NCI-H1694 (cell line): ENCODE measurements around the gene CACNA1C.

Source experiments
- DNase-seq: peaks from one replicate; lab custom pipeline; 2025; lab: John Stamatoyannopoulos, UW

CACNA1C gene

DNA sequence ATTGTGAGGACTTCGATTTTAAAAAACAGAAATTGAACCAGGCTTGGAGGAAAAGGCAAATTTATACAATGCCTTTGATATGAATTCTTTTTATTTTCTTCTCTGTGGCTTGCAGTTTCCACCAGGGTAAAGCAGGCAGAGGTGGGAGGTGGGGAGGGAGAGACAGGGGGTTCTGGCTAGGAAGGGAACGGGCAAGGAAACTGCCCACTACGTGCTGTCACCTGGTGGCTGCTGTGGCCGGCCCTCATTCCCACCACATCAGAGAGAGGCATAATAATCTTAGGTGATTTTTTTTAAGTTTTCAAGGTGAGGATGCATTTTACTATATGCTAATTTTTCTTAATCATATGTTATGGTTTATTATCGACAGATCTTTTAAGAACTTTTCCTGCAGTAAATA lies 145.8 kb downstream of the CACNA1C start:
- no peak for DNase-seq

DNA sequence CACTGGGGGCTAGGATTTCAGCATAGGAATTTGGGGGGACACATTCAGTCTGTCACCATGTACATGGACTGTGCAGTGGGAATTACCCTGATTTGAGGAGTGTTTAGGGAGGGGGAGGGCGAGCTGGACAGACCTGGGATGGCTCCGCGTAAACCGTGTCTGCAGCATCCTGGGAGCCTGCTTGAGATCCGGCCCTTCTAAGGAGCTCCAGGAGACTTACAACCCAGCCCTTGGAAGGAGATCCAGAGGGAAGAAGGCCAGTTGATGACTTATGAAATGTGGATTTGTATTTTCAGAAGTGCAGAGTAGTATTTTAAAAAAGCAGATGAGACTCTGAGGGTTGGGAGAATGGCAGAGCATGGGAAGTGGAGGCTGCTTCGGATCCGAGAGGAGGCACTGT lies 153.2 kb downstream of the CACNA1C start:
- DNase-seq = no peak

DNA sequence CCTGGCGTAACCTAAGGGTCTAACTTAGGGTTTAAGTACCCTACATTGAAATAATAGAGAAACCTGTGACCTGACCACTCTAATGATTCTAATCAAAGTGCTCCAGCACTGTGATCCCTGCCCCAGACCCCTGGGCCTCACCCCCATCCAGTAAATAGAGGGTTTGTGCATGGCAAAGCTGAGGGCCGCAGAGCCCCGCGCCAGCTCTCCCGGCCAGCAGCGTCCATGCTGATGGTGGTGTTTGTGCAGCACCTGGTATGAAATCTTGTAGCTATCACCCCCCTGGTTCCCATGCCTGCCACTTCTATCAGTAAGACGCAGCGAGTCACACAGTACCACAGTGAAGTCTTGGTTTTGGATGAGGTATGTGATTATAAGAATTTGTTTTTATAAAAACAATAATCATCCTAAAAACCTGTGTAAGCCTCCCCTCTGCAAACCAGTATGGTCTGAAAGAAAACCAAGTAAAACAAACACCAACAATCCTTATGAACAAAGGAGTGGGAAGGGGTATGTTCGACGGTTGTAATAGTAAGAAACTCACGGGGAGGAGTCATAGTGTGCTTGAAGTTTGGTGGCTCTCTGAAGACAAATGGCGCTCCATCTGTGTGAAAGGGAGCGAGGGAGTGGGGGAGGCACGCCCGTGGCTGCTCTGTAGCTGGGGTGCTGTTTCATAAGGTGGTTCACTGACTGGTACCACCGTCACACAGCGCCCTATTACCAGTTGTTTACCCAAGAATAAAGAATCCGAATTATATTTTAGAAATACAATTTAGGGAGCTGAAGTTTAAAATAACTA lies 156.2 kb downstream of the CACNA1C start:
- no peak for DNase-seq

DNA sequence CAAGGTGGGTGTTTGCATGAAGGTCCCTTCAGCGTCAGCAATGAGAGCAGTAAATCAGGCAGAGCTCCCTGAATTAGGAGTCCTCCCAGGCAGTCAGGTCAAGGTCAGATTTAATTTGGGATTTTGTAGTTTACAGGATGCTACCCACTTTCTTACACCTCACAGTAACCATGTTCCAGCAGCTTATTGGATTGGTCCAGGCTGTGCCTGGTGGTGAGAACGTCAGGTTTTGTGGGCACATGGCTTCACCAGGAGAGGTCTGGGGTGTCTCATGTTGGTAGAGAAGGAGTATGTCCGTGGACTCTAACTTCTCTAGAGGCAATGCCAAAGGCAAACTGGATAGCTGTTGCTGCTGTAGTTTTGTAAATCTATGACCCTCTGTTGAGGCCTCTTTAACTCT lies 158.3 kb downstream of the CACNA1C start:
- DNase-seq = no peak

DNA sequence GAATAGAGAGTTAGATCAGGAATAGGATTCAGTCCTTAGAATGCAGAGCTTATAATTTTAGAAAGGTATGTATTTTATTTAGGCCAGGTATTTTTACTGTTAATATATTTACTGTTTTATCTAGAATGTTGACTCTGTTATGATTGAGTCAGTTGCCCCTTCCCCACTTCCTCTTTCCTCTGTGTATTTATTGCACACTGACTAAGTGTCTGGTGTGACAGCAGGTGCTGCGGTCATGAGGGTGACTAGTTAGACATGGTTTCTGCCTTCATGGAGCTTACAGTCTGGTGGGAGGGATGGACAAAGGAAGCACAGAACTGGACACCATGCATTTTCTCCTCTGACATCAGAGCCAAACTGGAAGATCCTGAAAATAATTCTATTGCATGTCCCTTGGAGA lies 159.8 kb downstream of the CACNA1C start:
- no peak for DNase-seq

DNA sequence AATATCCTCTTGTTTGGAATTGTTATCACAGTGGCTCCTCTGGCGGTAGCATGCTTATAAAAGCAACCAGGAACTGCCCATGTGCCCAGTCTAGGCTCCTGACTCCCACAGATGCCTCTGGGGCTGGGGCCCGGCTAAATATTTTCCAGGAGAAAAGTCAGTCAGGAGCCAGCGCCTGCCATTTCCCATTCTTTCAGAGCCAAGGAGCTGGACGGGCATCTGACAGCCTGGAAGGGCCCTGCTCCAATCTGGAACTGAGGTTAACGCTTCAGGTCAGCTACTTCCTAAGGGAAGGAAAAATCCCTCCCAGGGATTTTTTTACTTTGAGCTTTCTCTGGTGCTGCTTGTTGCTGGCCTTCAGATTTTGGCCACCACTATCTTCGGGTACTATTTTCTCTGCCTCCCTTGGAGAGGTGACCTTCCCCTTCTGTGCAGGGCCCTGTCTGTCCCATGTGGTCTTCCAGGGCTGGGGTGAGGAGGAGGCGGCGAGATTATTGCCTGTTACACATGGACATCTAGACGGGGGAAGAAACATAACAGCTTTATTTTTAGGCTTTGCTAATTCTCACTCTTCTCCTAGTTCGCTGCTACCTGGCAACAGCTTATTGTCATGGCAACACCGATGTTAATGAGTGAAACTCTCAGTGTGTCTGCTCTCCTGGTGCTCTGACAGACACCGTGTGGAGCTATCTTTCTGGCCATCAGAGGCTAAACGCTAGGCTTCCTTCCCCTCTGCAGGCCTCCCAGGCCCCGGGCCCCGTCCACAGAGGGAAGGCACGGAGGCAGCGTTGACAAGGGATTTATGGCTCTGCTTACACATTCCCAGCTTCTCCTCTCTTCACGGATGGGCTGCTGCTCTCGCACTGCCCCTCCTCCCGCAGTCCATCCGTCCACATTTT lies 160.4 kb downstream of the CACNA1C start:
- DNase-seq = peak; percentile 17

DNA sequence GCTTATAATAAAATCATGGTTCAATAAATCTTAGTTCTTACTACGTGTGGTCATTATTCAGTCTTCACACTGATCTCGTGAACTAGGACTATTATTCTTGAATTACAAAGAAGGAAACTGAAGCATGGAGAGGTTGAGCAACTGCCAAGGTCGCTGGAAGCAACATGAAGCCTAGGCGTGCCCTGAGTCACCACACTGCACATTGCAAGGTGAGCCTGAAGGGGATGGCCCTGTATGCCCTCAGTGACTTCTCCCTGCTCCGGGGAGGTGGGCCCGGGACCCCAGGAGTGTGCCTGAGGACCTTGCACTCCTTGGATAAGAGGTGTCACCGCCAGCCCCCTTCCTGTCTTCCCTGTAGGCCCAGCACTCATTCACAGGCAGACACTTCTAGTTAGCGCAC lies 161.6 kb downstream of the CACNA1C start:
- no peak for DNase-seq

DNA sequence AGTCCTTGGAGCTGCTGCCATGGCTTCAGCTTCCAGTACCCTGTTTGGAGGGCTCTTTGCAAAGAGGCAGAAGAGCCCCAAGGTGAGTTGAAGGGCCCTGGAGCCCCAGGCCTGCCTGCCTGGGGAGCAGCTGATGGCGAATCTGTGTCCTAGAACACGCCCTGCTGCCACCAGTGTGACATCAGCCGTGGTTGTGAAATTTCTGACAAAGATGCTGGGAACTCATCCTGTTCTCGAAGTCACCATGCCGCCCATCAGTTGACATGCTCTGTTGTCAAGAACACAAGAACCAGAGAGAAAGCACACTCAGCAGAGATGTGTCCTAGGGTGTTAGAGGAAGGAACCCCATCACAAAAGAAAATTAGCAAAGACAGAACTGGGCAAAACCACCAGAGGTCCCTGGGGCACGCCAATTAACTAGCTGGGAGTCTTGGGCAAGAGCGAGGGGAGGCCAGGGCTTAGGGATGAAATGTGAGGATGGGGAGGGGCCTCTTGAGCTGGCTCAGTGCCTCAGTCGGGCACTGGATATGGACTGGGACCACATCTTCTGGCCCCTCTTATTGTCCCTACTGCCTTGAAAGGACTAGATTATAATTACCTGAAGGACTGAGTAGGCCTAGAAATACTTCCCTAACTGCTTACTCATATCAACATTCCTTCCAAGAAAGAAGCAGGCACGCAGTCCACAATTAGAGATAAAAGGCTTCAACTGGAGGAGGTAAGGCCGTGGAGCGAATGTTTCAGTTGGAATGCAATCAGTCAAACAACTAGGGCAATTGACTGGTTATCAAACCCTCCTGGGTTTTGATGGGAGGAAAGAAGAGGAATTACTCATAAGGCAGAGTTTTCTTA lies 163.1 kb downstream of the CACNA1C start:
- no peak for DNase-seq

DNA sequence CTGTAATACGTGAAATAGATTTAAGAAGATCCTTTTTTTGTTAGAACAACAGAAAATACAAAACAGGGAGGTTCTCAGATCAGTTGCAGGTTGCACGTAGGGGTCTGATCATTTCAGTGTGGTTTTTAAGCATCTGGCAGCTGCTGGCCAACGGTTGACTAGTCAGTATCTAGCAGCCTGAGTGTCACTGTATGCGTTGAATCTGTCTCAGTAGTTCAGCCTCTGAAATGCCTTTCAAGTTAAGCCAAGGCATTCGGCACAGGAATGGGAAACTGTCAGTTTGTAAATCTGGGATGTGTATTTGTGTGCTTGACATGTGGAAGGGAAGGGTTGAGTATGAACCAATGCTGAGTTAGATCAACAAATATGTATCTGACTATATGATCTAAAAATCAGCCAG lies 165.9 kb downstream of the CACNA1C start:
- no peak for DNase-seq

DNA sequence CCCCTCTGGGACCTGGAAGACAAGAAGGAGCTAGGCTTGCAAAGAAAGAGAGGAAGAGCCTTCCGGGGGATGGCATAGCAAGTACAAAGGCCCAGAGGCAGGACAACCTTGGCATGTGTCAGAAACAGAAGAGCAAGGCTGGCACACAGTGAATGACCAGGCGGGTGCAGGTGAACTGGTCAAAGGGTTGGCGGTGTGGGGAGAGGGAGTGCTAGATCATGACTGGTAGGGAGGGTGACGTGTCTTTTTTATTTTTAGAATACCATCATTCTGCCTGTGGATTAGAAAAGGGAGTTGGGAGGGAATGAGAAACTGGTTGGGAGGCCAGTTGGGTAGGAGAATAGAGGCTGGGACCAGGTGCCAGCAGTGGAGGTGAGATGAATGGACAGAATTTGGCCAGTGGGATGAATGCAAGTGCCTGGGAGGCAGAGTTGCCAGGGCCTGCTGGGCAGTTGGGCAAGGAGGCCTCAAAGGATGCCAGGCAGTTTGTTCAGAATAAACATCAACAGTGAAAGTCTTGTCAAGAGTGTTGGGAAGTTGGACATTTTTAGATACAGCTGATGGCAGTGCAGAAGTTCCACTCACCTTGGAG lies 168.3 kb downstream of the CACNA1C start:
- DNase-seq = no peak

DNA sequence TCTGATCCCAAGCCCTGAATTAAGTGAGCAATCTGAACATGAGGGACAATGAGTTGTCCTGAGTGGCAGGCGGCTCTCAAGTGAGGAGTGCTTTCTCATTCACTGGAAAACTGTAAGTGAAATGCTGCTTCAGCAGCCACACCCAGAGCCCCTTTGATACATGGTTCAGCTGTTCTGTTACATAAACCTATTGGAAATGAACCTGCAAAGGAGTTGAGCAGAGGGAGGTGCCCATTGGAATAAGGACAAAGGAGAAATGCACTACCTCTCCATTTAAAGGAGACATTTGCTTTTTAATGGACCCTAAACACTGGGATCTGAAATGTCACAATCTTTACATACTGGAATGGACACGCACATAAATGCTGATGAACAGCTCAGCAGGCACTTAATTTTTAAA lies 169.9 kb downstream of the CACNA1C start:
- no peak for DNase-seq

DNA sequence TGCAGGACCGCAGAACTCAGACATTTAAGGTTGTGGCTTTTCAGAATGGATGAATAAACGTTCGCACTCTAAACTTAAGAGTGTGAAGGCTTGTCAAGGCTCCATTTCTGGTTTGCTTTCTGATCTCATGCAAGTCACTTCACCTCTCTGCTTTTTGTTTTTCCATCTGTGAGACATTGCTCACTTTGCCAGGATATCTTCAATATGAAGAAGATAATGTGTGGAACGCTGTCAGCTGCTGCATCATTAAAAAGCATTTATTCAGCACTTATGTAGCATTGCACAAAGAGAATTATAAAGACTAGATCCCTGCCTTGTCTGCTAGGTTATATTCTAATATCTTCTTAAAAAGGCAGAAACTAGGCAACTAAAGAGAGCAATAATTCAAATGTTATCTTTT lies 172.2 kb downstream of the CACNA1C start:
- DNase-seq = no peak

DNA sequence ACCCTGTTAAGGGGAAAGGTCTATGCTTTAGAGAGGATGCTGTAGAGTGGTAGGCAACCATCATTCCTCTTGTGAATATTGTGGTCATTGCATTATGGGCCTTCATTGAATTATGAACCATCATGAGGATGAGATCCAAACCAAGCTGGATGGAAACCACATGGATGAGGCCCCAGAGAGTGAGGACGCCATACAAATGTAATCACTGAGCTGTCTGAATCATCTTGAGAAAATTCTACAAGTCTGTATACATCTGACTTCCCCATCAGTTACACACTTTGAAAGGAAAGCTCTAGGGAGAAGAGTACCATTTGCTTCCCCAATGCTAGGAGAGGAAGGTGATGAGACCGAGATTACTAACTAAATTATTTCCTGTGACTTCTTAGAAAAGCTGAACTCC lies 172.9 kb downstream of the CACNA1C start:
- DNase-seq = no peak

DNA sequence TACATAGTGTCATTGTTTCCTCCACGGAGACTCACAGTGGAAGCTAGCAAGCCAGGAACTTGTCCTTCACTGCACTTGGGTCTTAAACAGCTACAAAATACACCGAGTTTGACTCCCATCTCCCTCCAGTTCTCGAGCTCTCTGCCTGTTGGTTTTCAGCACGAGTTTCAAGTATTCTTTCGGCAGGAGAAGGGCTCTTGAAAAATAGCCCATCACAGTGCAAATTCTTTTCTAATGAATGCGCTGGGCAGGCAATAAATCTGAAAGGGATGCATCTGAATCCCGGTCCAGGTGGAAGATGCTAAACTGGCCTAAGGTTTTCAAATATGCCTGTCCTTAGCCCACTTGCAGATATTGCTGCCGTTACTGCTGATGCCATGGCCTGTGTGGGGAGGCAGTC lies 173.9 kb downstream of the CACNA1C start:
- no peak for DNase-seq

DNA sequence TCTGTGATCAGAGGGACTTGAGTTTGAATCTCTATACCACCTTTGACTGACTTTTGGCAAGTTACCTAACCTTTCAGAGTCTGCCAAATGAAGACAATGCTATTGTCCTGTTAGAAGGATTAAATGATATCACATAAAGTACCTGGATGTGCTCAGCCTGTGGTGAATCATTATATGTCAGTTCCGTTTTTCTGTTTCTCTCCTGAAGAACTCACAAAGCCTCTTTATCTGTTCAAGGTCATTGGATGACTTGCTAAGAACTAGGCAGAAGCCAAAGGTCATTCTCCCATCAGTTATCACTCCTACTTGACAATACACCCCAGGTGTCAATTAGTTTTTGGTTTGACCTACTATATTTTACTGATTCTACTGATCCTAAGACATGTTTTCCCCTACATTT lies 174.6 kb downstream of the CACNA1C start:
- no peak for DNase-seq

DNA sequence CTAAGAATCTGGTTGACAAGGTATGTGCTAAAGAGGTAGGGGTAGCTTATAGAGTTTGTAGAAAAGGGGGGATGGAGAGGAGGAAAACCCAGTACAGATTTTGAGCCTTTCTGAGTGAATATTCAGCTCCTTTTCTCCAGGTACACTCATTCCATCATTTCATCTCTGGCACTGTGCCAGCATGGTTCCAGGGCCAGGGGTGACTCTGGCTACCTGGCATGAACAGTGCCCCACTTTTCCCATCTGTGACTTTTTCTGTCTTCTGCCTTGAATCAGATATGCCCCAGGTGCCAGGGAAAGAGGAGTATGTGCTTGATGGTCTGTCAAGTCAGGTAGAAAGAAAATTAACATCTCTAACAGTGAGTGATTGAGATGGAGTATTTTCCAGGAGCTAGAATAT lies 175.7 kb downstream of the CACNA1C start:
- DNase-seq = no peak

DNA sequence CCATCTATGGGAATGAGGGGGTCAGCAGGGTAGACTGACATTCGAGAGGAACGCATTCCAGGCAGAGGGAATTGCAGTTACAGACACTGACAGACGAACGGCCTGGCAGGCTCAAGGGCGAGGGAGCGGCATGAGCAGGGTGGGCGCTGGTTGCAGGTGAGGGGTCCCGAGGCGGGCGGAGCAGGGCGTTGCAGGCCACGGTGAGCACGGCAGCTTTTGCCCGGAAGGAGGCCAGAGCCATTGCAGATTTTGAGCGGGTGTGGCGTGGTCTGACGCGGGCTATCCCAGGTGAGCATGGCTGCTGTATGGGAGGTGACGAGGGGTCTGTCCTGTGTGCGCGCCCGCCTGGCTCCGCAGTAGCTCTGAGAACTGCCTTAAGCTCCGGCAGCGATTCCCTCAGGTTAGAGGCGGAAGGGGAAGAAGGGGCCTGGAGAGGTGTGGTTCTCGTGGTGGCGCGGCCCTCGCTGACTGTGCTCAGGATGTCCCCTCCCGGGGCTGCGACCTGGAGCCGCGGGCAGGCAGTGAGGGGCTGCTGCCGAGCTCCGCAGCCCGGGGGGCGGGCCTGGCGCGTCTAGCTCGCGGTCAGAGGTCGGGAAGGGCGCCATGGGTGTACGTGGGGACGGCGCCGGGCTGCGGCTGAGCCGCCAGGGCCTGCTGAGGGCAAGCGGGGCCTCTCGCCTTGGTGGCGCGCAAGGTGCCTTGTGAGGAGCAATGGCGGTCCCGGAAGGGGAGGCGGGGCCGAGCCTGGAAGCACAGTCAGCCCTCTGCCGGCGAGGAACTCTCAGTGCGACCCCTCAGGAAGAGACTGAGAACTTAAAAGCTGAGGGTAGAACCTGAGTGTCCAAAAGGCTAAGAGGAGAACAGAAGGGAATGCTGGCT lies 177.1 kb downstream of the CACNA1C start:
- no peak for DNase-seq

DNA sequence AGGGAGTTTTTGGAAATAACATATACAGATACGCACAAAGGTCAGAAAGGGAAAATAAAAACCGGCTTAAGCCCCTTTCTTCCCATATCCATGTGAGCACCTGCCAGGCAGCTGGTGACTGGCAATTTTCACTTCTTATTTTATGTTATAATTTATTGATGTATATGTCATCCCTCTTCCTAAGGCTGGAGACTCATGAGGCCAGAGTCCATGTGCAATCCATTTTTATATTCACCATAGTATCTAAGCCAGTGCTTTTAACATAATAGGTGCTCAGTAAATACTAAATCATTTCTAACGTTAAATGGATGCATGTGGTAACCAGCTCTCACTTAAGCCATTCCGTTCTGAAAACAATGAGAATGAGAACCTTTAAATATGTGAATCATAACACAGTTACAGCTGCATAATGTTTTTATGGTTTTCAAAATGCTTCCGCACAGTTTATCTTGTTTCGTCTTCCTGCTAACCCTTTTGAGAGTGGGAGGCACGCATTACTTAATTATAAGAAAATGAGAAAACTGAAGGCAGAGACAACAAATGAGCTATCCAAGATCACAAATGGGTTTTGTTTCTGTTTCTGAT lies 178.3 kb downstream of the CACNA1C start:
- no peak for DNase-seq

DNA sequence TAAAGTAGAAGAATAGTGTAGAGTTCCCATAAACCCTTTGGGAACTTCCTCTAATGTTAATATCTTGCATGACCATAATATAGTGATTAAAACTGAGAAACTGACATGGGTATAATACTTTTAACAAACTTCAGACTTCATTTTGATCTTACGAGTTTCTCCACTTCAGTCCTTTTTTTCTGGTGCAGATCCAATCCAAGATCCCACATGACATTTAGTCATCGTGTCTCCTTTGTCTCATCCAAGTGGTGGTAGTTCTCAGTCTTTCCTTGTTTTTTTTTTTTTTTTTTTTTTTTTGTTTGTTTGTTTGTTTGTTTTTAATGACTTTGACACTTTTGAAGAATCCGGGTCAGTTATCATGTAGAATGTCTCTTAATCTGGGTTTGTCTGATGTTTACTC lies 179.2 kb downstream of the CACNA1C start:
- no peak for DNase-seq

DNA sequence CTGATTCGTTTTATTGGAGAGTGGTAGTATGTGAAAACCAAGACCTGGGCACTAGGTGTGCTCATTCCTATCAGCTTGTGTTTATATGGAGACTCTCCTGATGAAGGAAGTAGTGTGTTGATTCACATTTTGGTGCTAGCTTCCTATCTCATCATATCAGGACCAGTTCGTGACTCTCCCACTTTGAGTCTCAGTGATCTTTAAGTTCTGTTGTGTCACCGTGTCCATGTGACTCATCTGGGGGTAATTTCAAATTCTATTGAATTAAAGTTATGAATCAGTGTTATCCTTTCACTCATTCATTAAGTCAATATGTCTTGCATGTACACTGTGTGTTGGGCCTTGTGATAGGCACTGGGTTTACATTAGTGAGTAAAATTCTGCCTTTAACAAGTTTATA lies 180.2 kb downstream of the CACNA1C start:
- DNase-seq = no peak

DNA sequence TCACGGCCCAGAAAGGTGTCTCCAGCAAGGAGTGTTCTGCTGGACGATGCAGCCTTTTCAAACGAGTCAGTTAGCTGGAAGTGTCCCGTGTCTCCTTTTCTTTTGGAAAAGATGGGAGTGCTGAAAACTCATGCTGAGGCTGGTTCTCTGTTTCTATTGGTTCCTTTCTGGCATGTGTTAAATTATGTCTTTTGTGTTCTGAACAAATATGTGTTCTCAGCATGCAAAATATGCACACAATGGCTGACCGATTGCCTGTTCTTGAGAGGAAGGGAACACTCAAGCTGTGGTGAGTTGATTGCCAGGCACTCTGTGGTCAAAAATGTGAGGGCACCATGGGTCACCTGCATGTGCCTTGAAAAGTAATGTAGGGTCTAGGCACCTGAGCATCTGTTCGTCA lies 181.3 kb downstream of the CACNA1C start:
- no peak for DNase-seq
